ENCODE results near the gene IL10RB. TPM values are rescaled to one million over a fixed set of nuclear protein-coding genes. Genes with fewer than 3 reads are reported as not detected.
A peak's percentile ranks its signal among the peaks of the same experiment; 100 is the strongest.
"Not testable (repeated sequence)": the region's sequence is repeated elsewhere in the genome, so short reads cannot be mapped to it uniquely, and the experiment has no call there.

The IL10RB gene
- total RNA-seq, 4 donors from 2014 or later: 20.7 to 28.1 (median 23.4) TPM

DNA sequence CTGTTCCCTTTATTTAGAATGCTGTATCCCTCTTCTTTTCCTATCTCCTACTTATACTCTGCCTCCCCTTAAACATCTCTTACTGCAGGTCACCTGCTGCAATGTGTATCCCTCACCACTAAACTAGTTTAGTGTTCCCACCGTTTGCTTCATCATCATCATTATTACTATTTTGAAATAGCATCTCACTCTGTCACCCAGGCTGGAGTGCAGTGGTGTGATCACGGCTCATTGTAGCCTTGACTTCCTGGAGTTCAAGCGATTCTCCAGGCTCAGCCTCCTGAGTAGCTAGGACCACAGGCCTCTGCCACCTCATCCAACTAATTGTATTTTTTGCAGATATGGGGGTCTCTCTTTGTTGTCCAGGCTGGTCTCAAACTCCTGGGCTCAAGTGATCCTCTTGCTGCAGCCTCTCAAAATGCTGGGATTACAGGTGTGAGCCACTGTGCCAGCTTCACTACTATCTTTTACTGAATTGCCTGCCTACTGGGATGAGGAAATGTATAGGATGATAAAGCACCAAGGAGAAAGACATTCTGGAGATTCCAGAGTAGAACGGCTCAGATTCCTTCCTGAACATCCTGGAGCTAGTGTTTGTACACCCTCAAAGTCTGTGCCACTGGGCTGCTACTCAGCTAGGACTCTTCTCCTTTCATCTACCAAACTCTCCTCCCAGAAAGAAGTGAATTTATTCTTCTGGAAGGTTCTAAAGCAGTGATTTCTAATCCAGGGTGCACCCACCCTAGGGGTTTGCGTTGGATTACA is 50.0 kb downstream of the IL10RB start:
- TF ChIP-seq, protein P1, sequence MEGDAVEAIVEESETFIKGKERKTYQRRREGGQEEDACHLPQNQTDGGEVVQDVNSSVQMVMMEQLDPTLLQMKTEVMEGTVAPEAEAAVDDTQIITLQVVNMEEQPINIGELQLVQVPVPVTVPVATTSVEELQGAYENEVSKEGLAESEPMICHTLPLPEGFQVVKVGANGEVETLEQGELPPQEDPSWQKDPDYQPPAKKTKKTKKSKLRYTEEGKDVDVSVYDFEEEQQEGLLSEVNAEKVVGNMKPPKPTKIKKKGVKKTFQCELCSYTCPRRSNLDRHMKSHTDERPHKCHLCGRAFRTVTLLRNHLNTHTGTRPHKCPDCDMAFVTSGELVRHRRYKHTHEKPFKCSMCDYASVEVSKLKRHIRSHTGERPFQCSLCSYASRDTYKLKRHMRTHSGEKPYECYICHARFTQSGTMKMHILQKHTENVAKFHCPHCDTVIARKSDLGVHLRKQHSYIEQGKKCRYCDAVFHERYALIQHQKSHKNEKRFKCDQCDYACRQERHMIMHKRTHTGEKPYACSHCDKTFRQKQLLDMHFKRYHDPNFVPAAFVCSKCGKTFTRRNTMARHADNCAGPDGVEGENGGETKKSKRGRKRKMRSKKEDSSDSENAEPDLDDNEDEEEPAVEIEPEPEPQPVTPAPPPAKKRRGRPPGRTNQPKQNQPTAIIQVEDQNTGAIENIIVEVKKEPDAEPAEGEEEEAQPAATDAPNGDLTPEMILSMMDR (IDR thresholded peaks at IDR 0.05): no peak
- H3K4me1 ChIP-seq: no peaks in the 10 kb centered on the region
- H3K9me3 ChIP-seq: no peaks in the 10 kb centered on the region
- H3K27me3 ChIP-seq: no peaks in the 10 kb centered on the region
- no peak overlapping the region for H3K27ac ChIP-seq
- no peak for DNase-seq (ENCODE audit: low spot score in 2 of 2)
- 73% methylated on average over 5 of the region's 5 CpGs for WGBS
- no peaks in the 10 kb centered on the region for H3K36me3 ChIP-seq
- no peak overlapping the region for H3K4me3 ChIP-seq

DNA sequence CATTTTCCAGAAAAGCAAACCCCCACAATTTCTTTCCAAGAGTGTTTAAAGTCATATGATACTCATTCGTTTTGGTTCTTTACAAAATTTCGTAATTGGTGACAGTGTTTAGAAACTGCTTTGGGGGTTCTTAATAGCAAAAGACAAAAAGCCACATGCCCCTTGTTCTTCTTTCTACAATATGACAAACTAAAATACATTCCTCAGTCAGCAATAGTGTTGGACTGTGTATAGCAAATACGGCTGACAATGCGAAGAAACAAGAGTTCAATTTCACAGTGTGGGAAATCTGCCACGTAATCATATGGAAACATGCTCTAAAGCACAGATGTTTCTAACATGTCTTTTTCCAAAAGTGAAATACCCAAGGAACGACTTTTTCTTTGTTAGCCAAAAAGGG is 51.0 kb downstream of the IL10RB start:
- TF ChIP-seq, protein P1 (IDR thresholded peaks at IDR 0.05): no peak
- TF ChIP-seq POLR2A (IDR thresholded peaks at IDR 0.05) (no peak), EP300 (IDR thresholded peaks at IDR 0.05) (no peak), POLR2AphosphoS5 (IDR thresholded peaks at IDR 0.05) (no peak)
- Histone ChIP-seq H3K27me3 (no peaks in the 10 kb centered on the region), H3K4me3 (no peak overlapping the region), H3K4me1 (no peaks in the 10 kb centered on the region), H3K9me3 (no peaks in the 10 kb centered on the region), H3K27ac (no peak overlapping the region), H3K36me3 (no peaks in the 10 kb centered on the region)
- DNase-seq (ENCODE audit: low spot score in 2 of 2): no peak
- 47% methylated on average over 6 of the region's 6 CpGs for WGBS

DNA sequence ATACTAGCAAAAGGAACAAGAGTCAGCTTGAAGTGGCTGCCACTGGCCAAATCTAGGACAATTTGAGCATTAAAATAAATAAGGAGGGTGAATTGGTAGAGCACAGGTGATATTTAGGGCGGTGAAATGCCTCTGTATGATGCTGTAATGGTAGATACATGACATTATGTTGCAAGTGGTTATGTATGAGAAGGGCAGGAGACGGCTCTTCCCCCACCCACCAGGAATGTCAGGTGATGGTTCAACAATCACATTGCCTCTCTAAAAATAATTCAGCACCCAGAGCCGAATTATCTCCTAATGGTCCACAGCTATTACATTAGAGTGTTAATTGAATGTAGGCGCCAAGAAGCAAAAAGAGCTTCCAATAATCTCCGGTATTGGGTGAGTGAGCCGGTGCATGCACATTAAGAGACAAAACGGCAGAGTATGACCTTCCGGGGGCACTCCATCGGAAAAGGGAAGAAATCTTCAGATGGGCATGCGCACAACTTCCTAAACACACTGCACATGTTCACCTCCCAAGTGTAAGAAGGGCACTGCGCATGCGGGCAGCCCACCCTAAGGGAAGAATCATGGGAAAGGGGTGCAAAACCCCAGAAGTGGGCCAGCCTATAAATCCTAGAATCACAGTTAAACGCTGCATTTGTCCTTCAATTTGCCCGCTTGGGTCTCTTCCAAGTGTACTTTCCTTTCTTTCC is 51.8 kb downstream of the IL10RB start:
- no peaks in the 10 kb centered on the region for H3K9me3 ChIP-seq
- DNase-seq (ENCODE audit: low spot score in 2 of 2): no peak
- no peaks in the 10 kb centered on the region for H3K27me3 ChIP-seq
- H3K4me3 ChIP-seq: no peak overlapping the region
- H3K36me3 ChIP-seq: no peaks in the 10 kb centered on the region
- TF ChIP-seq EP300 (IDR thresholded peaks at IDR 0.05) (no peak), POLR2A (IDR thresholded peaks at IDR 0.05) (no peak), POLR2AphosphoS5 (IDR thresholded peaks at IDR 0.05) (no peak)
- TF ChIP-seq, protein P1 (IDR thresholded peaks at IDR 0.05): no peak
- no peak overlapping the region for H3K27ac ChIP-seq
- 86% methylated on average over 14 of the region's 14 CpGs for WGBS
- H3K4me1 ChIP-seq: no peaks in the 10 kb centered on the region

DNA sequence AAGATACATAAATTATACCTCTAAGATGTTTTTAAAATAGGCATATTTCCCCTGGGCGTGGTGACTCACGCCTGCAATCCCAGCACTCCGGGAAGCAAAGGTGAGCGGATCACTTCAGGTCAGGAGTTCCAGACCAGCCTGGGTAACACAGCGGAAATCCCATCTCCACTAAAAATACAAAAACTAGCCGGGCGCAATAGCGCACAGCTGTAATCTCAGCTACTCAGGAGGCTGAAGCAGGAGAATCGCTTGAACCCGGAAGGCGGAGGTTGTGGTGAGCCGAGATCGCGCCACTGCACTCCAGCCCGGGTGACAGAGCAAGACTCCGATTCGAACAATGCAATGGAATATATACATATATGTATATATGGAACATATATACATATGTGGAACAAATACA is 54.8 kb downstream of the IL10RB start:
- not testable (repeated sequence) for H3K4me3 ChIP-seq, H3K9me3 ChIP-seq, H3K27me3 ChIP-seq, H3K27ac ChIP-seq, H3K4me1 ChIP-seq, H3K36me3 ChIP-seq
- DNase-seq (ENCODE audit: low spot score in 2 of 2): peak in 1 of 2 donors; percentile 77
- peak in 1 of 3 donors; percentile 34 for TF ChIP-seq POLR2AphosphoS5 (IDR thresholded peaks at IDR 0.05)
- 79% methylated on average over 17 of the region's 17 CpGs for WGBS

DNA sequence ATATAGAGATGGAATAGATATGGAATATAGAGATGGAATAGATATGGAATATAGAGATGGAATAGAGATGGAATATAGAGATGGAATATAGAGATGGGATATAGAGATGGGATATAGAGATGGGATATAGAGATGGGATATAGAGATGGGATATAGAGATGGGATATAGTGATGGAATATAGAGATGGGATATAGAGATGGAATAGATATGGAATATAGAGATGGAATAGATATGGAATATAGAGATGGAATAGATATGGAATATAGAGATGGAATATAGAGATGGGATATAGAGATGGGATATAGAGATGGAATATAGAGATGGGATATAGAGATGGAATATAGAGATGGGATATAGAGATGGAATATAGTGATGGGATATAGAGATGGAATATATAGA is 57.4 kb downstream of the IL10RB start:
- peak overlapping the region; percentile 95 for H3K4me3 ChIP-seq
- not testable (repeated sequence) for H3K36me3 ChIP-seq; H3K9me3 ChIP-seq; DNase-seq (ENCODE audit: low spot score in 2 of 2); H3K27me3 ChIP-seq; H3K27ac ChIP-seq
- peaks cover 23% of the 10 kb centered on the region for H3K4me1 ChIP-seq

DNA sequence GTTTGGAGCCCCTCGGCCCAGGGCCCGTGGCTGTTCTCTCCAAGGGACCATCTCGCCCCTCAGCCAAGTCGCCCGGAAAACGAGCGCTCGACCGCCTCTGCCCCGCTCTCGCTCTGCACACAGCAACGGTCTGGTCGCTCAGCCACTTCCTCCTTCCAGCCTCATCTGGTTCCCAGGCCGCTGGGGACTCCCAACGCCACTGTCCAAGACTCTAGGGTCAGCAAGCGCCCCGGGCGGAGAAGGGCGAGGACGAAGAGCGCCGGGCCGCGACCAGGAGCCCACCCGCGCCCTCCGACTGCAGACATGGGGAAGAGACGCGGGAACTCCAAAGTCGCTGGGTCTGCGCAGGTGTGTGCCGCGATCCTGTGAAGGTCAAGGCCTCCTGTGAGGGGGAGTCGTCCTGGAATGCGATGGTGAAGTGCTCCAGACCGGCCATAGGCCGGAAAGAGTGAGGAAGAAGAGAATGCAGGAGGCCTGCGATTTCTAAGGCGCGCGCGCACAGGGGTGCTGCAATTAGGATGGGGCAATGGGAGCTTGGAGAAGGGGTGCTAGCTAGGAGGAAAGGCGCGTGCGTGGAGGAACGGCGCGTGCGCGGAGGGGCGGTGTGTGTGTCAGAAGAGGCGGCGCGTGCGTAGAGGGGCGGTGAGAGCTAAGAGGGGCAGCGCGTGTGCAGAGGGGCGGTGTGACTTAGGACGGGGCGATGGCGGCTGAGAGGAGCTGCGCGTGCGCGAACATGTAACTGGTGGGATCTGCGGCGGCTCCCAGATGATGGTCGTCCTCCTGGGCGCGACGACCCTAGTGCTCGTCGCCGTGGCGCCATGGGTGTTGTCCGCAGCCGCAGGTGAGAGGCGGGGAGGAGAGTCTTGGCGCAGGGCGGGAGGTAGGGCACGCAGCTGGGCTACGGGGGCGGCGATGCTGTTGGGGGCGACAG is 58.4 kb downstream of the IL10RB start, which contains the start of gene IFNAR1:
IFNAR1 (plus strand) TSS at position 680 of the 931 bp plus-strand sequence; CDS start at position 766, 86 bp downstream.
- H3K36me3 ChIP-seq: no peaks in the 10 kb centered on the region
- DNase-seq (ENCODE audit: low spot score in 2 of 2): peak; percentile 99
- no peaks in the 10 kb centered on the region for H3K27me3 ChIP-seq
- peak within 1 kb of the TSS; percentile 99 for H3K27ac ChIP-seq
- WGBS: under 1% methylated on average over 62 of the region's 86 CpGs
- peak within 1 kb of the TSS; percentile 95 for H3K4me3 ChIP-seq
- TF ChIP-seq, protein P1 (IDR thresholded peaks at IDR 0.05): no peak
- TF ChIP-seq POLR2A (IDR thresholded peaks at IDR 0.05): peak in 1 of 2 donors; percentile 74
- peak in 1 of 3 donors; percentile 39 for TF ChIP-seq POLR2AphosphoS5 (IDR thresholded peaks at IDR 0.05)
- TF ChIP-seq EP300 (IDR thresholded peaks at IDR 0.05): no peak
- no peaks in the 10 kb centered on the region for H3K9me3 ChIP-seq
- peaks cover 23% of the 10 kb centered on the region for H3K4me1 ChIP-seq
